HCT116 (cell line): ENCODE data around the gene OTOG. TPM values are rescaled to one million over a fixed set of nuclear protein-coding genes. Genes with fewer than 3 reads are reported as not detected.

Experiments used
- ATAC-seq: fragments of 200-7000 bp; cut with Tn5 transposase; 2 replicates; pipeline ENCODE4 v1.9.1; 2020; ENCODE audit warnings: mild to moderate bottlenecking, moderate library complexity
- BruUV-seq: library from RNA; stranded (reverse); fragments of 400-500 nt; replicated peaks from 2 replicates; lab custom pipeline; 2021; lab: Mats Ljungman, UMichigan
- CTCF ChIA-PET: fragments of 300-600 bp; sonication (Branson Sonifier 250); formaldehyde crosslinking; loops from one replicate; lab custom pipeline; 2021; ENCODE audit warnings: antibody characterized with exemption; lab: Charles Lee
- POLR2A ChIA-PET: fragments of 300-600, 350-600 bp; sonication (Branson Sonifier 250); formaldehyde crosslinking; loops from one replicate; lab custom pipeline; 2021; ENCODE audit warnings: antibody characterized with exemption; lab: Charles Lee
- RAD21 ChIA-PET, 2 experiments: fragments of 300-600 bp; sonication (Branson Sonifier 250); formaldehyde crosslinking; loops; one replicate each; lab custom pipeline; 2023; ENCODE audit warnings: low total read pairs in 2 of 2; ENCODE audit not compliant: uncharacterized antibody in 2 of 2, unreplicated experiment in 2 of 2, low non-redundant PET in 1 of 2; lab: Charles Lee
- DNase-seq: peaks from one replicate; pipeline ENCODE4 v3.0.0-alpha.2; 2010; ENCODE audit warnings: low read depth, low spot score
- H2AFZ ChIP-seq: fragments of 200-600 bp; shearing (Covaris generic), sonication (generic); 2 replicates; pipeline ENCODE4 v1.6.1; 2017; ENCODE audit warnings: low read depth, mixed run types, mixed read lengths, antibody characterized with exemption, low read length; ENCODE audit not compliant: poor library complexity, severe bottlenecking
- H3K27ac ChIP-seq: 2 replicates; pipeline ENCODE4 v1.5.1; 2012; ENCODE audit warnings: low read depth, low read length
- H3K27me3 ChIP-seq: fragments of 200-600 bp; sonication (generic); 2 replicates; pipeline ENCODE4 v1.6.1; 2016; ENCODE audit warnings: mixed run types, low read length, mixed read lengths; ENCODE audit not compliant: insufficient read depth
- H3K36me3 ChIP-seq, 2 experiments: fragments of 200-500 bp in 1 of 2; fragments of 200-600 bp in 1 of 2; sonication (Bioruptor generic) in 1 of 2; sonication (generic) in 1 of 2; 2 replicates each; pipeline versions ENCODE4 v1.5.1 to v1.6.1; 2014 to 2016; ENCODE audit warnings: low read length in 2 of 2, inconsistent platforms in 1 of 2, mixed read lengths in 1 of 2, mixed run types in 1 of 2; ENCODE audit not compliant: insufficient read depth in 2 of 2, control insufficient read depth in 1 of 2
- H3K4me1 ChIP-seq, 2 experiments: fragments of 200-600 bp in 1 of 2; sonication (generic) in 1 of 2; 2 replicates each; pipeline versions ENCODE4 v1.5.1 to v1.6.1; 2012 to 2017; ENCODE audit warnings: low read length in 2 of 2, inconsistent platforms in 1 of 2, mild to moderate bottlenecking in 1 of 2, mixed read lengths in 1 of 2, mixed run types in 1 of 2, moderate library complexity in 1 of 2; ENCODE audit not compliant: insufficient read depth in 2 of 2, control insufficient read depth in 1 of 2
- H3K4me2 ChIP-seq: fragments of 200-600 bp; sonication (generic); 2 replicates; pipeline ENCODE4 v1.6.1; 2017; ENCODE audit warnings: mixed run types, low read length, mixed read lengths
- H3K4me3 ChIP-seq, 2 experiments: fragments of 200-600 bp in 1 of 2; sonication (generic) in 1 of 2; replicated peaks in 1 of 2; 2 replicates each; pipeline ENCODE4 v1.5.1; 2011 to 2016; ENCODE audit warnings: low read length in 2 of 2, control low read depth in 1 of 2, low read depth in 1 of 2, mild to moderate bottlenecking in 1 of 2, mixed read lengths in 1 of 2, mixed run types in 1 of 2
- H3K79me2 ChIP-seq: fragments of 200-600 bp; sonication (generic); 2 replicates; pipeline ENCODE4 v1.6.1; 2017; ENCODE audit warnings: mild to moderate bottlenecking, mixed run types, low read length, moderate library complexity, mixed read lengths; ENCODE audit not compliant: insufficient read depth
- H3K9ac ChIP-seq: fragments of 200-600 bp; sonication (generic); 2 replicates; pipeline ENCODE4 v1.6.1; 2016; ENCODE audit warnings: low read length, mixed read lengths
- H3K9me2 ChIP-seq: fragments of 200-600 bp; sonication (generic), shearing (Covaris generic); 2 replicates; pipeline ENCODE4 v1.6.1; 2017; ENCODE audit warnings: mixed run types, mild to moderate bottlenecking, moderate library complexity; ENCODE audit not compliant: insufficient read depth
- H3K9me3 ChIP-seq, 2 experiments: fragments of 200-500 bp in 1 of 2; fragments of 200-600 bp in 1 of 2; sonication (Bioruptor generic) in 1 of 2; sonication (generic) in 1 of 2; 2 replicates each; pipeline ENCODE4 v1.6.1; 2014 to 2017; ENCODE audit warnings: low read length in 2 of 2, mixed read lengths in 2 of 2, inconsistent platforms in 1 of 2, low read depth in 1 of 2, mild to moderate bottlenecking in 1 of 2, mixed run types in 1 of 2, moderate library complexity in 1 of 2; ENCODE audit not compliant: control insufficient read depth in 1 of 2, insufficient read depth in 1 of 2
- H4K20me1 ChIP-seq: fragments of 200-600 bp; sonication (generic), shearing (Covaris generic); 2 replicates; pipeline ENCODE4 v1.6.1; 2017; ENCODE audit warnings: mixed run types, mild to moderate bottlenecking, moderate library complexity; ENCODE audit not compliant: insufficient read depth
- ATF3 ChIP-seq: IDR thresholded peaks from 2 replicates; pipeline ENCODE4 v1.6.1; 2012
- ELF1 ChIP-seq: IDR thresholded peaks from 2 replicates; pipeline ENCODE4 v1.6.1; 2012; ENCODE audit warnings: low read depth, borderline replicate concordance
- EZH2phosphoT487 ChIP-seq: fragments of 200-600 bp; IDR thresholded peaks from 2 replicates; pipeline ENCODE4 v1.6.1; 2018; ENCODE audit warnings: antibody characterized with exemption, borderline replicate concordance
- JUND ChIP-seq: IDR thresholded peaks from 2 replicates; pipeline ENCODE4 v1.6.1; 2012
- POLR2AphosphoS5 ChIP-seq: IDR thresholded peaks from 2 replicates; pipeline ENCODE4 v1.6.1; 2011; ENCODE audit warnings: mild to moderate bottlenecking, low read depth, low read length, moderate library complexity
- RAD21 ChIP-seq: IDR thresholded peaks from 2 replicates; pipeline ENCODE4 v1.6.1; 2012; ENCODE audit warnings: low read depth, mild to moderate bottlenecking
- SIN3A ChIP-seq: IDR thresholded peaks from 2 replicates; pipeline ENCODE4 v1.6.1; 2012; ENCODE audit warnings: low read depth
- SP1 ChIP-seq: IDR thresholded peaks from 2 replicates; pipeline ENCODE4 v1.6.1; 2012; ENCODE audit warnings: low read depth
- TCF7L2 ChIP-seq: IDR thresholded peaks from 2 replicates; pipeline ENCODE4 v1.7.0; 2011; ENCODE audit warnings: borderline replicate concordance, inconsistent platforms; ENCODE audit not compliant: insufficient read depth, insufficient read length; ENCODE audit errors: extremely low read depth
- YY1 ChIP-seq: IDR thresholded peaks from 2 replicates; pipeline ENCODE4 v1.6.1; 2011; ENCODE audit warnings: low read length, low read depth, moderate library complexity, mild to moderate bottlenecking; ENCODE audit not compliant: insufficient replicate concordance; ENCODE audit errors: extremely low read depth
- intact Hi-C: fragments of 100-400 bp; cut with micrococcal nuclease; formaldehyde crosslinking; loops from 2 replicates; pipeline ENCODE4 v1.10.0; 2022
- total RNA-seq: library from RNA; stranded (reverse); gene quantifications from one replicate; pipeline ENCODE4 v1.2.1, GENCODE V29; 2021; ENCODE audit not compliant: unreplicated experiment
- TF ChIP-seq, protein P1 (sequence below), 3 experiments: fragments of 200-600 bp in 1 of 3; sonication (generic) in 1 of 3; IDR thresholded peaks in 2 of 3; conservative IDR thresholded peaks in 1 of 3; 2 replicates each; pipeline ENCODE4 v1.5.1; 2012 to 2017; ENCODE audit warnings: low read depth in 2 of 3, low read length in 2 of 3, antibody characterized with exemption in 1 of 3, borderline replicate concordance in 1 of 3, control low read depth in 1 of 3, mild to moderate bottlenecking in 1 of 3, mixed read lengths in 1 of 3, mixed run types in 1 of 3, moderate library complexity in 1 of 3; ENCODE audit not compliant: insufficient read depth in 1 of 3
- TF ChIP-seq, protein P2 (sequence below): IDR thresholded peaks from 2 replicates; pipeline ENCODE4 v1.6.1; 2012
- TF ChIP-seq, protein P3 (sequence below): IDR thresholded peaks from 2 replicates; pipeline ENCODE4 v1.6.1; 2011; ENCODE audit warnings: mild to moderate bottlenecking, low read length, moderate library complexity; ENCODE audit not compliant: insufficient replicate concordance; ENCODE audit errors: extremely low read depth

Gene OTOG
- total RNA-seq, 1 experiment from 2014 or later, result 0.07 TPM

DNA sequence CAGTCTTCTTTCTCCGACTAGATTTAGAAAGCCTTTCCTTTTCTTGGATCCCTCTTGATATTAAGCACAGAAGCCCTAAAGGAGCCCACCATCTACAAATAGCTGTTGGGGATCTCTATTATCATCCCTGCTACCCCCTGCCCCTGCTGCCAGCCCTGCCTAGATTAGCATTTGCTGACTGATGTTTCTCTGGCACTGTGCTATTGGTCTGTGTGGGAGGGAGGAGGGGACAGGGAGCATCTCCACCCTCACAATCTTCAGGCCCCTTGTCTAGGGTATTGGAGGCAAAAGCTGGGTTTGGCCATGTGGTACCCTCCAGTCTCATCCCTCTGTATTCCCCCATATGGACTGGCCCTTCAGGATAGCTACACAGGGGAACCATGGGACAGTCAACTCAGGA is 9.0 kb upstream of the OTOG start:
- POLR2A ChIA-PET, result no interaction called here

DNA sequence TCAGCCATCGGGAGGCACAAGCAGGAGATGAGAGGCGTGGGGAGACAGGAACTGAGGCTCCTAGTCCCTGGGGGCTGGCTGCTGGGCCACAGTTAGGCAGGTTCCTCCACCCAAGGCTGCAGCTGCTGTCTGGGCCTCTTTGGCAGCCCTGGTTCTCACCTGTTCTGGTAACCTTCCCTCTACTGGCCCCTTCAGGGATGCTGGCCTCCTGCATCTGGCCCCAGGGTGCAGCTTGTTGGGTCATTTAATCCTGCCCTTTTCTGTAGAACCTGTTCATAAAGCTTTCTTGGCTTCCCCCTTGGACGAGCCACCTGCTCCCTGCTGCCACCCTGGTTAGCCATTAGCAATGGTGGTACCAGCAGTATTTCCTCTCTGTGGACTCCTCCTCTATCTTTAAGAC is 8.3 kb upstream of the OTOG start:
- Histone ChIP-seq H3K79me2 (no peaks in the 10 kb centered on the region), H3K36me3 (no peaks in the 10 kb centered on the region), H3K27ac (no peak overlapping the region), H4K20me1 (no peaks in the 10 kb centered on the region), H3K4me2 (no peak overlapping the region), H3K27me3 (no peaks in the 10 kb centered on the region), H2AFZ (no peak overlapping the region), H3K9me2 (no peaks in the 10 kb centered on the region), H3K9me3 (no peaks in the 10 kb centered on the region), H3K4me1 (peaks cover 4 to 17% of the 10 kb centered on the region in 2 experiments; a peak in 3 of 4 replicates), H3K9ac (no peak overlapping the region), H3K4me3 (no peak overlapping the region)
- RAD21 ChIA-PET, result no interaction called here
- TF ChIP-seq JUND (no peak), ATF3 (no peak), POLR2AphosphoS5 (no peak), ELF1 (no peak), RAD21 (no peak), EZH2phosphoT487 (no peak), SP1 (no peak)
- TF ChIP-seq, protein P1, sequence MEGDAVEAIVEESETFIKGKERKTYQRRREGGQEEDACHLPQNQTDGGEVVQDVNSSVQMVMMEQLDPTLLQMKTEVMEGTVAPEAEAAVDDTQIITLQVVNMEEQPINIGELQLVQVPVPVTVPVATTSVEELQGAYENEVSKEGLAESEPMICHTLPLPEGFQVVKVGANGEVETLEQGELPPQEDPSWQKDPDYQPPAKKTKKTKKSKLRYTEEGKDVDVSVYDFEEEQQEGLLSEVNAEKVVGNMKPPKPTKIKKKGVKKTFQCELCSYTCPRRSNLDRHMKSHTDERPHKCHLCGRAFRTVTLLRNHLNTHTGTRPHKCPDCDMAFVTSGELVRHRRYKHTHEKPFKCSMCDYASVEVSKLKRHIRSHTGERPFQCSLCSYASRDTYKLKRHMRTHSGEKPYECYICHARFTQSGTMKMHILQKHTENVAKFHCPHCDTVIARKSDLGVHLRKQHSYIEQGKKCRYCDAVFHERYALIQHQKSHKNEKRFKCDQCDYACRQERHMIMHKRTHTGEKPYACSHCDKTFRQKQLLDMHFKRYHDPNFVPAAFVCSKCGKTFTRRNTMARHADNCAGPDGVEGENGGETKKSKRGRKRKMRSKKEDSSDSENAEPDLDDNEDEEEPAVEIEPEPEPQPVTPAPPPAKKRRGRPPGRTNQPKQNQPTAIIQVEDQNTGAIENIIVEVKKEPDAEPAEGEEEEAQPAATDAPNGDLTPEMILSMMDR (IDR thresholded peaks at IDR 0.05 in 2 of 3, conservative IDR thresholded peaks at IDR 0.05 in 1 of 3; ENCODE audit: borderline replicate concordance in 1 of 3, insufficient read depth in 1 of 3, low read depth in 2 of 3, low read length in 2 of 3), result no peak
- TF ChIP-seq, protein P2, sequence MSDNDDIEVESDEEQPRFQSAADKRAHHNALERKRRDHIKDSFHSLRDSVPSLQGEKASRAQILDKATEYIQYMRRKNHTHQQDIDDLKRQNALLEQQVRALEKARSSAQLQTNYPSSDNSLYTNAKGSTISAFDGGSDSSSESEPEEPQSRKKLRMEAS, result no peak
- TF ChIP-seq, protein P3, sequence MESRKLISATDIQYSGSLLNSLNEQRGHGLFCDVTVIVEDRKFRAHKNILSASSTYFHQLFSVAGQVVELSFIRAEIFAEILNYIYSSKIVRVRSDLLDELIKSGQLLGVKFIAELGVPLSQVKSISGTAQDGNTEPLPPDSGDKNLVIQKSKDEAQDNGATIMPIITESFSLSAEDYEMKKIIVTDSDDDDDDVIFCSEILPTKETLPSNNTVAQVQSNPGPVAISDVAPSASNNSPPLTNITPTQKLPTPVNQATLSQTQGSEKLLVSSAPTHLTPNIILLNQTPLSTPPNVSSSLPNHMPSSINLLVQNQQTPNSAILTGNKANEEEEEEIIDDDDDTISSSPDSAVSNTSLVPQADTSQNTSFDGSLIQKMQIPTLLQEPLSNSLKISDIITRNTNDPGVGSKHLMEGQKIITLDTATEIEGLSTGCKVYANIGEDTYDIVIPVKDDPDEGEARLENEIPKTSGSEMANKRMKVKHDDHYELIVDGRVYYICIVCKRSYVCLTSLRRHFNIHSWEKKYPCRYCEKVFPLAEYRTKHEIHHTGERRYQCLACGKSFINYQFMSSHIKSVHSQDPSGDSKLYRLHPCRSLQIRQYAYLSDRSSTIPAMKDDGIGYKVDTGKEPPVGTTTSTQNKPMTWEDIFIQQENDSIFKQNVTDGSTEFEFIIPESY, result no peak
- ATAC-seq, result peak; percentile 37; the same call in 1 of the 2 replicates
- CTCF ChIA-PET, result interaction anchor here (1.7 kb wide), 1 partner anchor 11 kb away, joined by 4 read pairs; no protein-coding TSS in a partner anchor
- no peak for DNase-seq
- intact Hi-C loops, result no loop called here
- POLR2A ChIA-PET, result no interaction called here
- BruUV-seq, result no TSS peak

More for the DNA sequence above, 9.0 kb upstream of the OTOG start:
- ATAC-seq (no peak), DNase-seq (no peak)
- Histone ChIP-seq H3K27ac (no peak overlapping the region), H4K20me1 (no peaks in the 10 kb centered on the region), H3K79me2 (no peaks in the 10 kb centered on the region), H3K9me3 (no peaks in the 10 kb centered on the region), H3K9me2 (no peaks in the 10 kb centered on the region), H3K36me3 (no peaks in the 10 kb centered on the region), H3K4me3 (no peak overlapping the region), H3K9ac (no peak overlapping the region), H3K4me2 (no peak overlapping the region), H3K4me1 (peaks cover 4 to 10% of the 10 kb centered on the region in 2 experiments; a peak in 3 of 4 replicates), H3K27me3 (no peaks in the 10 kb centered on the region), H2AFZ (no peak overlapping the region)
- RAD21 ChIA-PET, result no interaction called here
- no TSS peak for BruUV-seq
- TF ChIP-seq TCF7L2, result no peak
- TF ChIP-seq YY1, result no peak
- TF ChIP-seq POLR2AphosphoS5, result no peak
- no peak for TF ChIP-seq SIN3A
- CTCF ChIA-PET, result interaction anchor here (1.7 kb wide), 1 partner anchor 10 kb away, joined by 4 read pairs; no protein-coding TSS in a partner anchor
- intact Hi-C loops, result no loop called here
